ENCODE results near the gene ALMS1.
"Not testable (repeated sequence)": the region's sequence is repeated elsewhere in the genome, so short reads cannot be mapped to it uniquely, and the experiment has no call there.

ALMS1 gene

DNA sequence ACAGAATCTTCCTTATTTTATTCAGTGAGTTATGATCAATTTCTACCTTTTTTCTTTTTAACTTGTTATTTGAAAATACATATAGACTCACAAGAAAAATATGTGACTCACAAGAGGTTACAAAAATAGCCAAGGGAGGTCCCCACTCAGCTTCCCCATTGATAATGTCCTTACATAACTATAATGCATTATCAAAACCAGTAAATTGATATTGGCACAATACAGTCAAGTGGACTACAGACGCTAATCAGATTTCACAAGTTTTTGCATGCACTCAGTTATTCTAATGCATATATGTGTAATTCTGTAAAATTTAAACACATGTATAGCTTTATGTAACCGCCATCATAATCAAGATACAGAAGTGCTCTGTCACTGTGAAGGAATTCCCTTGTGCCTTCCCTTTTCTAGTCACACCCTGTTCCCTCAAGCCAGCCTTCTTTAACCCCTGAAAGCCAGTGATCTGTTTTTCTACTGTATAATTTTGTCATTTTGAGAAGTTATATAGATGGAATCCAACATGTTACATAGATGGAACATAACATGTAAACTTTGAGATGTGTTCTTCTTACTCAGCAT, 118.4 kb downstream of the ALMS1 start:
- no peak for DNase-seq (ENCODE audit: low read depth in 2 of 2)

DNA sequence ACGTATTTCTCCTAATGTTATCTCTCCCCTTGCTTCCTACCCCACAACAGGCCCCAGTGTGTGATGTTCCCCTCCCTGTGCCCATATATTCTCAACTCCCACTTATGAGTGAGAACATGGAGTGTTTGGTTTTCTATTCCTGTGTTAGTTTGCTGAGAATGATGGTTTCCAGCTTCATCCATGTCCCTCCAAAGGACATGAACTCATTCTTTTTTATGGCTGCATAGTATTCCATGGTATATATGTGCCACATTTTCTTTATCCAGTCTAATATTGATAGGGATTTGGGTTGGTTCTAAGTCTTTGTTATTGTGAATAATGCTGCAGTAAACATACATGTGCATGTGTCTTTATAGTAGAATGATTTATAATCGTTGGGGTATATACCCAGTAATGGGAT, 119.2 kb downstream of the ALMS1 start:
- DNase-seq (ENCODE audit: low read depth in 2 of 2): not testable (repeated sequence)

DNA sequence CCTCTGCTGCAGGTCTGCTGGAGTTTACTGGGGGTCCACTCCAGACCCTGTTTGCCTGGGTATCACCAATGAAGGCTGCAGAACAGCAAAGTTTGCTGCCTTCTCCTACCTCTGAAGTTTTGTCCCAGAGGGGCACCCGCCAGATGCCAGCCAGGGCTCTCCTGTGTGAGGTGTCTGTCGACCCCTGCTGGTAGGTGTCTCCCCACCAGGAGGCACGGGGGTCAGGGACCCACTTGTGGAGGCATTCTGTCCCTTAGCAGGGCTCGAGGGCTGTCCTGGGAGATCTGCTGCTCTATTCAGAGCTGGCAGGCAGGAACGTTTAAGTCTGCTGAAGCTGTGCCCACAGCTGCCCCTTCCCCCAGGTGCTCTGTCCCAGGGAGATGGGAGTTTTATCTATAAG, 124.8 kb downstream of the ALMS1 start:
- not testable (repeated sequence) for DNase-seq (ENCODE audit: low read depth in 2 of 2)

- no peak for DNase-seq (ENCODE audit: low read depth in 2 of 2)
Measured at GRCh38 chr2:73516033-73516432, 130.4 kb downstream of the ALMS1 start.

GRCh38 chr2:73528688-73529087, 143.1 kb downstream of the ALMS1 start:
- DNase-seq (ENCODE audit: low read depth in 2 of 2): no peak

- DNase-seq (ENCODE audit: low read depth in 2 of 2): not testable (repeated sequence)
Measured at GRCh38 chr2:73530773-73531172, 145.1 kb downstream of the ALMS1 start.

- DNase-seq (ENCODE audit: low read depth in 2 of 2): no peak
Measured at GRCh38 chr2:73532381-73532780, 146.7 kb downstream of the ALMS1 start.

DNA sequence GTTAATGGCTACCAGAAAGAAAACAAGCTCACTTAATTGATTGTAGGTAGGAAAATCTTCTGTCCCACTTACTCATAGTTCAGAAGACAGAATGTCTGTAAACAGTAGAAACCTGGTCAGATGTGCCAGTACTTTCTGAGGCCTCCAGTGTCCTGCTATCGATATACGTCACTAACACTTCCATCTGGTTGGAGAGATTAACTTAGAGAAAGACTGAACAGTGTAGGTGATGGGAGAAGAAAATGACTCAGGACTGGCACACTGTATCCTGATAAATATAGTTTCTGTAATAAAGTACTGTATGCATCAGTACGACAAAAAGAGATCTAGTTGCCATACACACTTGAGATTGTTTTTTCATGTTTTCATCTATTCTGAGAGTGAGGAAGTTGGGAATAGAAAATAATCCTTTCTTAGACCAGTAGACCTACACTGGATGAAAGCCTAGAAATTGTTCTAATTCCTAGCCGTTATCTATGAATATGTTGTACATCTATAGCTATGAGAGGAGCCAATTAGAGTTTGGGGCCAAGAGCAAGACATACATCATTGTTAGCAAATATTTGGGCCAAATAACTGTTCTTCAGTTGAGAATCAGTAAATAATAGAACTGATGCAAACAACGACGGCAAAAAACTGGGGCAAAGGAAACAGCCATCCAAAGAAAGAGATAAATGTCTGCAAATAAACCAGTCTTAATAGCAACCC, 150.7 kb downstream of the ALMS1 start:
- DNase-seq (ENCODE audit: low read depth in 2 of 2): no peak

- not testable (repeated sequence) for DNase-seq (ENCODE audit: low read depth in 2 of 2)
Measured at GRCh38 chr2:73560875-73561274, 175.2 kb downstream of the ALMS1 start.

DNA sequence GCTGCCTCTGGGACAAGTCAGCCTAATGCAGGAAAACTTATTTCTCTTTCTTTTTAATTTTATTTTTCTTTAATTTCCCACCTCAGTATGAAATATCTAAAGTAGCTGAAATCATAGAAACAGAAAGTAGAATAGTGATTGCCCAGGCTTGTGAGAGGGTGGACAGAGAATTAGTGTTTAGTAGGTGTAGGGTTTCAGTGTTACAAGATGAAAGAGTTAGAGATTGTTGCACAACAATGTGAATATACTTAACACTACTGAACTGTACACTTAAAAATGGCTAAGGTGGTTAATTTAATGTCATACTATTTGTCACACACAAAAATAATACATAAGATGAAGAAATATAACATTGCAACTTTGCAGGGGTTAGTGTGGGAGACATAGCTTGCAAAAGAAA, 175.8 kb downstream of the ALMS1 start:
- no peak for DNase-seq (ENCODE audit: low read depth in 2 of 2)

DNA sequence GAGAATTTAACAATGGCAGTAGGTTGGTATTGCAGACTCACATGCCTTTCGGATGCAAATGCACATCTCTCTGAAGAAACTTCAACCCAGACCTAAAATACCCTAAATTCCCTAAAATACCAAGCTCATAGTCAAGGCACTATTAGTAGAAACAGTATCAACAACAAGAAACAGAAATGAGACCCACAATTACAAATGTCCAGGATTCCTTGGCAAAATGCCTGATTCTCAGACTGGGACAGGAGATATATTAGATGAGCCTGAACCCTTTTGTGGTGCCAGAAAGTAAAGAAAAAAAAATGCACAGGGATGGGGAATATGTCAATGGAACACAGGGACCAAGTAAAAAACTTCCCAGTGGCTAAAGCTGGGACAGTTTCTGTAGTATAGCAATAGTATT, 179.3 kb downstream of the ALMS1 start:
- no peak for DNase-seq (ENCODE audit: low read depth in 2 of 2)

DNA sequence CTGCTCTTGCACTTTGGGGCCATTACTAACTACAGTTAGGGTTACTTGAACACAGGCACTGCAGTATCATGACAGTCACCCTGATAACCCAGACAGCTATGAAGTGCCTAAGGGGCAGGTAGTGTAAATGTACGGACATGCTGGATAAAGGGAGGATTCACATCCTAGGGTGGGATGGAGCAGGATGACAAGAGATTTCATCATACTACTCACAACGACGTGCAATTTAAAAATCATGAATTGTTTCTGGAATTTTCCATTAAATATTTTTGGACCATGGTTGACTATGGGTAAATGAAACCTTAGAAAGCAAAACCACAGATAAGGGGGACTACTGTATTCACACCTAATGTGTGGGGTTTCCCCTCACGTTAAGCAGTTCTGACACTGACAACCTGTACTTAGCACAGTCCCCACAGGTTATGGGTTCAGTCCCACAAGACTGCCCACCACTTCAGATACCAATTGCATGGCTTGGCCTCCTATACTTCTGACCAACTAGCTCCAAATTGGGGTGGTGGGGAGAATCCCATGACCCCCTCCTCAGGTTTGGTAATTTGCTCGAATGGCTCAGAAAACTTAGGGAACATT, 180.7 kb downstream of the ALMS1 start:
- no peak for DNase-seq (ENCODE audit: low read depth in 2 of 2)

- DNase-seq (ENCODE audit: low read depth in 2 of 2): no peak
Measured at GRCh38 chr2:73575261-73575660, 189.6 kb downstream of the ALMS1 start.

DNA sequence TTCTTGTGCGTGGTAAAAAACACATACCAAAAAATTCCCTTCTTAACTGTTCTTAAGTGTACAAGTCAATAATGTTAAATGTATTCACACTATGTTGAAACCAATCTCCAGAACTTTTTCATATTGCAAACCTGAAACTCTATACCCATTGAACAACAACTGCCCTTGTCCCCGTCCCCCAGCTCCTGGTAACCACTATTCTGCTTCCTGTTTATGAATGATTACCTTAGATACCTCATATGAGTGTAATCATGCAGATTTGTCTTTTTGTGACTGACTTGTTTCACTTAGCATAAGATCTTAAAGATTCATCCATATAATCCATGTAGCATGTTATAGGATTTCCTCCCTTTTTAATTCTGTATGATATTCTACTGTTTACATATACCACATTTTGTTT, 196.7 kb downstream of the ALMS1 start:
- no peak for DNase-seq (ENCODE audit: low read depth in 2 of 2)

GRCh38 chr2:73588177-73588576, 202.5 kb downstream of the ALMS1 start:
- DNase-seq (ENCODE audit: low read depth in 2 of 2): no peak

GRCh38 chr2:73593680-73594079, 208.0 kb downstream of the ALMS1 start:
- no peak for DNase-seq (ENCODE audit: low read depth in 2 of 2)

- DNase-seq (ENCODE audit: low read depth in 2 of 2): no peak
Measured at GRCh38 chr2:73594251-73594650, 208.6 kb downstream of the ALMS1 start.

DNA sequence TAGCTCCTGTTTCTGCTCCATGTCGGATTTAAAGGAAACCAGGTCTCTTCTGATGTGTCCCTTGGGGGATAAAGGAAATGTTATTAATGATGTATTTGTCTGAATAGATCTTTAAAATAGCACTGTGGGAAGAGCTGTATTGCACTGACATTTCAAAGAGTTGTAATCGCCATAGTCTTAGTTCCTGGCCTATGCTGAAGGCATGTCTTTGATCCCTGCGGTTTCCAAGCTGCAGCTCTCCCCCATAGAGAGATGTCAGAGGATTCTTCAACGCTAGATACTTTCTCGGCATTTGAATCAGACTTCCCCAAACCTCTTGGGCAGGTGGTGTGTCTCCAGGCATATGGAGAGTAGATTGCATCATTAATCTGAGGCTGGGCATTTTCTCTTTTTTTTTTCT, 216.1 kb downstream of the ALMS1 start:
- no peak for DNase-seq (ENCODE audit: low read depth in 2 of 2)

DNA sequence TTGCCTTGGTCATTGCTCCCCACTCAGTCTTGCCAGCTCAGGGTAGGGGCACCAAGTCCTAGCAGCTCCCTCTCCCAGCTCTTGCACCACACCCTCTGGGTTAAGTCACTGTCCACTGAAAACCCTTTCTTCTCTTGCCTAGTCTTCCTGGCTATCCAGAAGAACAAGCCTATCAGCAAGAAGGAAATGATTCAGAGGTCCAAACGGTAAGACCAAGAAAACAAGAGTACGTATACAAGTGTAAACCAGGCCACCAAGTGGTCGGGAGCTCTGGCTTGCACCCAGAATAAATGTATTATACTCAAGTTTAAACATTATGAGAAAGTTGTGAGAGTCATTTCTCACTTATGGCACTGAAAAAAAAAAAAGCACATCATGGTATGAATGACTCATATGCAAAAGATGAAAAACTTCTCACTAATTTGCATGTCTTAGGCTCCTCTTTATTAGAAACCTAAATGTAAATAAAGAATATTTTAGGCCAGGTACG, 217.5 kb downstream of the ALMS1 start:
- DNase-seq (ENCODE audit: low read depth in 2 of 2): not testable (repeated sequence)

DNA sequence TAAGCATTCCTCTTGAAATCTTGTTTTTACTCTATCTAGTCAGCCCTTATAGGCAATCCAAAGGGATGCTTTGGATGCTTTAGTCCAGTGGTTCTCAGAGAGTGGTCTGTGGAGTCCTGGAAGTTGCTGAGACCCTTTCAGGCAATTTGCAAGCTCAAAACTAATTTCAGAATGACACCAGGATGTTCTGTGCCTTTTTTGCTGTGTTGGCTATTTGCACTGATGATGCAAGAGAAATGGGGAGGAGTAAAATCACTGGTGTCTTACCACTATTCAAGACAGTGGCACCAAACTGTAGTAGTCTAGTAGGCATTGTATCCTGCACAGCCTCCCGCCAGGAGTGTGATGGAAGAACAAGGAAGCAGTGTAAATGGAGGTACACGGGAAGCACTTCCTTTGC, 219.0 kb downstream of the ALMS1 start:
- not testable (repeated sequence) for DNase-seq (ENCODE audit: low read depth in 2 of 2)

- no peak for DNase-seq (ENCODE audit: low read depth in 2 of 2)
Measured at GRCh38 chr2:73610111-73610510, 224.5 kb downstream of the ALMS1 start.

GRCh38 chr2:73611193-73611592, 225.6 kb downstream of the ALMS1 start:
- no peak for DNase-seq (ENCODE audit: low read depth in 2 of 2)

- no peak for DNase-seq (ENCODE audit: low read depth in 2 of 2)
Measured at GRCh38 chr2:73611867-73612266, 226.2 kb downstream of the ALMS1 start.

All from stimulated activated CD8-positive, alpha-beta memory T cell treated with anti-CD3 and anti-CD28 coated beads, Interleukin-7, amount 100 ng/mL, for 4 hours (primary cell).